ENCODE measurements around the gene AHNAK2.

The AHNAK2 gene

DNA sequence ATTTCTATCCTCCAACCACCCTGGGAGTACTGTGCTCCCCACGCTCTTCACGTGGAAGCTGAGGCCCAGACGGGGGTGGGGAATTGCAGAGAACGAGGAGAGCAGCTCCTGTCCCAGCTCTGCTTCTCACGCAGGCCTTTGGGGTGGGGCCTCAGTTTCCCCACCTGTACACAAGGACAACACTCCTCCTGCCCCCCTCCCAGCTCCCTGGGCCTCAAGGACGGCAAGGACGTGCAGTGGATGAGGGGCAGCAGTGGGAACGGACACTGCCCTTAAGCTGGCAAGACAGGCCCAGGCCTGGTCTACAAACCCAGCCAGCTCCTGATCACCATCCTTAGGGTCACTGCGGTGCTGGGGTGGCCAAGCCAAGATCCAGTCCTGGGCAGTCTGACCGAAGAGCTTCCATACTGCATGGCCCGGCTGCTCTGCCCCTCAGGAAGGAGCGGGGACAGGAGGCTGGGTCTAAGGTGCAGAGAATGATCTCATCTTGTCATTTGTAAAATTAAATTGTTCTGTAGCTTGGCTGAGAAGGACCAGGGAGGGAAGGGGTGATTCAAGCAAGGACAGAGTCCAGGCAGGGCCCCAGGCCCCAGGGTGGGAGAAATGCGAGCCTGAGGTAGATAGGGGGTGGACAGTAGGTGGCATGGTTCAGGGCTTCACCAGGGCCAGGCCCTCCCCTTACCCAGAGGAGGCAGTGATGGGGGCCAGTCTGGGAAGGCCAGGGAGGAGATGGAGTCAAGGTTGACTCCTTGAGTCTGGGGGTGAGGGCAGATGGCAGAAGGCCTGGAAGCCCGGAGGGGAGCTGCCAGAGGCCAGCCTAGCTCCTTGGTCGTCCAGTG is 6.1 kb upstream of the AHNAK2 start:
- no peak for FAIRE-seq

DNA sequence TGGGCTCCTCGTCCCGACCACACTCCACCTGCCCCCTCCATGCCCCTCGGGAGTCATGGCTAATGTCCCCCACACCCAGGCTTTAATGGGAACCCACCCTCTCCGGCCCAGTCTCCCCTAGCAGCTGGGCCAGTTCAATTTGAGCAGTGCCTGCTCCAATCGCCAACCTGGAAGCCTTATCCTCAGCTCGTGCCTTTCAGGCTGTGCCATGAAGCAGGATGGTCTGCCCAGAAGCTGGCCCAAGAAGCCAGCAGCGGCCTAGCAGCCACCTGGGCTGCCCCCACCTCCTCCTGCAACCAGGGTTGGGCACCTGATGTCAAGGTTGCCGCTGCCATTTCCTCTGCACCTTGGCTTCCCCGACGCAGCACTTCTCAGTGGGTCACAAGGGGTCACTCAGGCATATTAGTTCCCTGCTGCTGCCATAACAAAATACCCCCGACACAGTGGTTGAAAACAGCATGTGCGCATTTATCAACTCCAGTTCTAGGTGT is 5.1 kb upstream of the AHNAK2 start:
- FAIRE-seq: no peak

DNA sequence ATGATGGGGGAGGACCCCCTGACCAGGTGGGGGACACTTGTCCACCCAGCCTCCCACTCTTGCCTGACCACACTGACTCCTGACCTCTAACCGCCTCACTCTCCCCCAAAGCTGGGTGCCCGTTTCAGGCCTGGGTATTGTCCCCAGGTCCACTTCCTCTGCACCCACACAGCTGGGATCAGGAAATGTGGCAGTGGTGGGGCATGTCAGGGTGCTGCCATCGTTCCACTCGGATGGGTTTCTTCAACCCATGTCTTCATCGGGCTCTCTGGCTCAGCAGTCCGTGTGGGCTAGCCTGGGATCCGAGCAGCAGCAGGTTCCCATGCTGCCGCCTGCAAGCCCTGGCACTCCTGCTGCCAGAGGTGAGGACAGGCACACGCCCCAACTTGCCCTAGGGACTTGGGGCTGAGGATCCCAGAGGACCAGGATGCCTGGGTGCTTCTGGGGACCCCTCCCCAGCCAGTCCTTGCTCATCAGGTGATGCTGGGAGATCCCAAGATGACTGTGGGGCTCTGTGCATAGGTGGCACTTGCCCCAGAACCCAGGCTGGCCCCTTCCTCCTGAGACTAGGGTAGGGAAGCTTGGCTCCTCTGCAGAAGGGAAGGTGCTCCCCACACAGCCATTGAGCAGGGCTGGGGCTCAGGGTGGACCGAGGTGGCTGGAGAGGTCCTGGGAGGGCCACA is 4.5 kb upstream of the AHNAK2 start:
- FAIRE-seq: no peak

DNA sequence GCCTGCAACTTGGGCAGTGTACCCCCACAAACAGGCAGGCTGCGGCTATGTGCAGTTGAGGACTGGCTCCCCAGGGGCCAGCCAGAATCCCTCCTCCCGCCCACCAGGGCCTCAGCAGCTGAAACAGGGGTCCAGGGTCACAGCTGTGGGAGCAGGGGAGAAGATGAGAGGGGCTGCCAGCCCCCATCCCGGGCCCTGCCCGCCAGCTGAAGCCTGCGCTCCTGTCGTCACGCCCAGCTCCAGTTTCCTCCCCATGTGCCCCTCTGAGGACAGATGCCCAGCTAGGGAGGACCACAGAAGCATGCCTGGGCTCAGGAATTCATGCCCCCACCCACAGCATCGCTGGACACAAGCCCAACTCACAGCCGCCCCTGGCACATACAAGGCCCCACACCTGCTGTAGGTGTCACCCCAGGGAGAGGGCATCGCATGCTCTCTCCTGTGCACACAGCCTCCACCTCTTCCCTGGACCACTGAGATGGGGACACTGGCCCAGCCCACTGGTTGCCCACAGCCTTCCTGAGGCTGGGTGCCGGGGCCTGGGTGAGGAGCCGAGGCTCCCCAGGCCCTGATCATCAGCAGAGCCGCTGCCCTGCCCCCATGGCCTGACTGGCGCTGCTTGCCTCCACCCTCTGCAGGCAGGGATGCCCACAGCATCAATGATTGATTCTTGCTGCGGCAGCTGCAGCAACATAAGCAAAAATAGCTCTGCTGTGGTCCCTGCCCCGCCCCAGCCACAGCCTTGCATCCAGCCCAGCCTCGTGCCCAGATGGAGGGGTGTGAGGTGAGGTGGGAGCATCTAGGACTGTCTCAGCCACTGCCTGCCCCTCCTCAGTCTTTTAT is 3.7 kb upstream of the AHNAK2 start:
- FAIRE-seq: no peak

DNA sequence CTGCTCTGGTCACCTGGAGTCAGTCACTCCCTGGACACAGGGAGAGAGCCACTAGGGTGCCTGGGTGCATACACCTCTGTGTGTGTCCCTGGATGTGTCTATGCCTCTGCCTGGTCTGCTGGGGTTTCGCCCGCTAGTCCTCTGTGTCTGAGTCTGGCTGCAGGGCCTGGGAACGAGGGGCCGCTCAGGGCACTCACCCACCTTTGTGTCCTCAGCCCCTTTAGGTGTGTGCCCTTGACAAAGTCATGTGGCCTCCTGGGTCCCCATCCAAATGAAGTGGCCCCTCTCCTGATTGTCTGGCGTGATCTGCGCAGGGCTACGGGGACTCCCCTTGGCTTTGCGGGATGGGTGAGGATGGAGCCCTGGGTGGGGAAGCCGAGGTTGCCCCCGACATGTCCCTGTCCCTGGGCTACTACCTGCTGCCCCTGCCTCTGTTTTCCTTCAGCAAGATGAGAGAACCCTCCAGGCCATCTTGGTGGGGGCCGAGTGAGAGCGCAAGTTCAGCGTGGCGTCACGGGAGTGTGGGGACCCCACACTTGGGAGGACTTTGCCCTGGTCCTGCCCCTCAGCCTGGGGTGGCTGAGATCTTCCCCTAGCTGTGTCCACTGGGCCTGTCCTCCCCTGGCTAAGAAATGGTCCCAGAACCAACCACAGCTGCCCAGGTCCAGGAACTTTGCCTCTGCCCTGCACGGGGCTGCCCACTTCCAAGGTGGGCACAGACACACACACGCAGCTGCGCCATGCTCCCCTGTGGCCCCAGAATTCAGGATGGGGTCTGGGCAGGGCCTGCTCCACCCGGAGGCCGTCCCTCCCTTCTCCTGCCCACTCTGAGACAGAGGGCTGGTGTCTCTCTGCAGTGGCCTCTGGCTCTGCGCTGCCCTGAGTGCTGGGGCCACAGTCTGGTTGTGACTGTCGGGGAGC is 2.7 kb upstream of the AHNAK2 start:
- FAIRE-seq: no peak

DNA sequence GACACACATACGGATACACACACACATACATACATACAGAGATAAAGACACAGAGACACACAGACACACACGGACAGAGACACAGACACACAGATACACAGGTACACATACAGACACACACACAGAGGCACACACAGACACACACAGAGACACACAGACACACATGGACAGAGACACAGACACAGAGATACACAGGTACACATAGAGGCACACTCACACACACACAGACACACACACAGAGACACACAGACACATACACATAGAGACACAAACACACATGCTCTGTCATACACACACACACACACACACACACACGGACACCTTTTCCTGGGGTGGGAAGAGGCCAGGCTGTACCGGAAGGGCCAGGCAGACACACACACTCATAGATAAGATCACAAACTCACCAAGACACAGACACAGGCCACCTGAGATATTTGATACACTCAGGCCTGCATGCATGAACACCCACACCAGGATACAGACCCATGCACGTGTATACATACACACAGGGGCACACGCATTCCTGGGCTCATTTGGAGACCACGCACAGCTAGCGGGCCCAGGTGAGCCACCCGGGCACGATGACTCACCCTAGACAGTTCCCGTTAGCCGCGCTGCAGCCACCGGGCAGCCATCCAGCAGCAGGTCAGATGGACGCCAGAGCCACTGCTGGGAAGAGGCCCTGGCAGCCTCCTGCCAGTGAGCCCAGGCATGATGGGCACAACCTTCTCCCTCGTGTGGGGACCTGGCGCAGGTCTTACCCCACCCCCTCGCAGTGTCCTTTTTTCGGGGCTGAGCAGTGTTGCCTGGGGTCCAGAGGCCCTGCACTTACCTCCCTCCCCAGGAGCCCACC is 1.8 kb upstream of the AHNAK2 start:
- FAIRE-seq: no peak

DNA sequence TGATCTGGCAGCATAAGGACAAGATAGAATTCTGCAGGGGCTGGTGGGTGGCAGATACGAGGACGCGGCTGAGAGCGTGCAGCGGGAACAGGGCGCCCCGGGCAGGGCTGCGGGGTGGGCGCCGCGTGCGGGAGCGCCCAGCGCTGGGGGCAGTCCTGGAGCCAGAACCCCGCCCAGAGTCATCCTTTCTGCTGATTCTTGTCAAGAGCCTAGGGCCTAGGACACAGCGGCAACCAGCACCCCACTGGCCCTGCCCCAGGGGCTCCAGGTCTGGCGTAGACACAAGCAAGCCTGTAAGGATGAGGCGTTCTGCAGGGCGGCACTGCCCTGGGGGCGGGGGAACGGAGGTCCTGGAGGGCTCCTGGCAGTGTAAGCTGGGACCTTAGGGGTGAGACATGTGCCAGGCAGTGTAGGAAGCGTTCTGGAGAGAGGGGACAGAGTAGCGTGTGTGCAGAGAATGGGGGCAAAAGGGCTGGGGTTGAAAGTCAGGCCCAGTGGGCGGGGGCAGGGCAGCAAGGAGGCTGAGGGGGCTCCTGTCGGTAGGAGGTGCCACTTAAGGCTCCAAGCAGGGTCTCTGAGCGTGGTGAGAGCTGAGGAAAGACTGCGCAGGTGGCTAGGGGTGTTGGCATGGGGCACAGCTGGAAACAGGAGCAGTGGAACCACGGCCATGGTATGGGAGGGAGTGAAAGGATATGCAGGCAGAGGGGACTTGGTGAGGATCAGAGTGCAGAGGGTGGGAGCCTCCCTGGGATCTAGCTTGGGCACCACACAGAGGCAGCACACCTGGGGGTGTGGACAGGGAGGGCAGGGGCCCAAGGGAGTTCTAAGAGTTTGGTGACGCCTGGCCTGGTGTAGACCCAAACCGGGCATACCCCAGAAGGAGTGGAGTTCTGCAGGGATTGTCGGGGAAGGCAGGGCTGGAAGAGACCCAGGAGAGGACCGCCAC is 845 bp upstream of the AHNAK2 start:
- FAIRE-seq: no peak

DNA sequence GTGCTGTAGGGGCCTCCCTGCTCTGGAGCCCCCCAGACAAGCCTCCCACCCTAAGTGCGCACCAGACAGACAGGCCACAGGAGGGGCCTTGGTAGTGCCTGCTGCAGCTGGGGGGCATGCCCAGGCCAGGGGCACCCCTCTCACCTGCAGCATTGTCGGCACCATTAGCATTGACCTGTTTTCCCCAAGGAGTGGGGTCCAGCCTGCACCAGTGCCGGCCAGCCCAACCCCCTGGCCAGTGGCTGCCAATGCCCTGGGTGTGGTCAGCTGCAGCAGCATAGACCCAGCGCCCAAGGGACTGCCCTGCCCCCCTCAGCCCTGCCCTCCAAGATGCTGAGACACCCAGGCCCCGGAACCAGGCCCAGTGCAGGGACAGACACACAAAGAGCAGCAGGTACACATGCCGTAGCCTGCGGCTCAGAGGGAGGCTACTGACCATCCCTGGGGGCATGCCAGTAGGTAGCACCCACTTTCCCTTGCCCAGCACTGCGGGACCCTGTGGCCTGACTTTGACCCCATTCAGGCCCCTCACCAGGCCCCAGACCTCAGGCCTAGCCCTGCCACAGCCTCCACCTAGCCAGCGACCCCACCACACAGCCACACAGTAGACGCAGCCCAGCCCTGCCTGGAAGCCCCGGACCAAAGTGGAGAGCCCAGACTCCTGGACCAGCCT is 1.0 kb downstream of the AHNAK2 start:
- FAIRE-seq: no peak

DNA sequence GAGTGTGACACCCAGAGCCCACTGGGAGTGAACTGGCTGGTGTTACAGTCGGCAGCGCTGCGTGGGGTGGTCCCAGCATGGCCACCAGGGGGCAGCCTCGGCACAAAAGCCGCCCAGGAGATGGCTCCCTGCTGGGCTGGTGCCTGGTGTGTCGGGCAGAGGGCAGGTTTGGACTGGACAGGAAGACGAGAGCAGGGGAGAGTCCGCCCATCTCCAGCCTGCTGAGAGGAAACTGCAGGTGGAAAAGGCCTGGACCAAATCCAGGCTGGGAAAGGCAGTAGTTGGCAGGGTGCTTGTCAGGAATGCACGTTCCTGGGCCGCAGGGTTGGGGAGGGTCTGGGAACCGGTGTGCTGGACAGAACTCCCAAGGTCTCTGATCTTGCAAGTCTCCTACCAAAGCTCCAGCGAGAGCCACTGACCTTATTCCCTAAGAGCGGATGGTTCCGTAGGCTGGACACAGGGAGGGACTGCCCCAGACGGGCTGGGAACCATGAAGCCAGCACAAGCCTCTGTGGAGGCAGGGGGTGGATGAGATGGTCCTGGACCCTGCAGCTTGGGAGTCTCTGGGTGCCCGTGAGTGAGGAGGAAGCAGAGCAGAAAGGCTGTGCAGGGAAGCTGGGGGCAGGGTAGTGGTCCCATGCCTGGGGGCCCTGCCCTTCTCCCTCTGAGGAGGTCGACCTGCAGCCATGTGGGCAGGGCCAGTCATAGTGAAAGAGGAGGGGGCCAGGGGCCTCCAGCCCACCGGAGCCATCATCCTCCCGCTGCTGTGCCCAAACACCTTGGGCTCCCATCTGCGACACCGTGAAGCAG is 1.8 kb downstream of the AHNAK2 start:
- FAIRE-seq: no peak

DNA sequence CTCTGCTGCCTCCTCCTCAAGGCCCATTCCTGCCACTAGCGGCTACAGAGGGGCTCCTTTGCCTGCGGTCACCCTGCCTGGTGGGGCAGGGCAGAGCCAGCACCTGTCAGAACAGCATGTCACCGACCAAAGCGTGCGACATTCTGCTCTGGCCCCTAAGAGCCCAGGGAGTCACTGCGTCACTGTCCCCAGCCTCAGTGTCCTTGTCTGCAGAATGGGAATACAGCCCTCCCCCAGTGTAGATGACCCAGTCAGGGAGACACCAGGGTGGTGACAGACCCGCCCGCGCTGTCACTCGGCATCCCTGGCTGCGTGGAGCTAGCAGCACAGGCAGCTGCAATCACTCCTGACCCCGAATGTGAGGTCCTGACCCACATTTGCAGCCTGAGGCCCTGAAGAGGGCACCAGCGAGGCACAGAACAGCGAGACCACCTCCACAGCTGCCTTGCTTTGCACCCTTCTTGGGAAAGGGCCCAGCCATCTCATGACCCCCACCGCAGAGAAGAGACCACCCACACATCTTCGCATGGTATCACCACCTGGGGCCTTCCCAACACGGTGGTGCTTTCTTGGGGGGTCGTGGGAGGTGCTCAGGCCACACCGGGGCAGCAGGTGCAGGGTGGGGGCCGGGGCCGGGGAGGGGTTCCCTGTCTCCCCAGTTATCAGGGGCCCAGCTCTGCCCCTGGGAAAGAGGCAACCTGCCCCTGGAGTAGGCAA is 2.5 kb downstream of the AHNAK2 start:
- FAIRE-seq: no peak

DNA sequence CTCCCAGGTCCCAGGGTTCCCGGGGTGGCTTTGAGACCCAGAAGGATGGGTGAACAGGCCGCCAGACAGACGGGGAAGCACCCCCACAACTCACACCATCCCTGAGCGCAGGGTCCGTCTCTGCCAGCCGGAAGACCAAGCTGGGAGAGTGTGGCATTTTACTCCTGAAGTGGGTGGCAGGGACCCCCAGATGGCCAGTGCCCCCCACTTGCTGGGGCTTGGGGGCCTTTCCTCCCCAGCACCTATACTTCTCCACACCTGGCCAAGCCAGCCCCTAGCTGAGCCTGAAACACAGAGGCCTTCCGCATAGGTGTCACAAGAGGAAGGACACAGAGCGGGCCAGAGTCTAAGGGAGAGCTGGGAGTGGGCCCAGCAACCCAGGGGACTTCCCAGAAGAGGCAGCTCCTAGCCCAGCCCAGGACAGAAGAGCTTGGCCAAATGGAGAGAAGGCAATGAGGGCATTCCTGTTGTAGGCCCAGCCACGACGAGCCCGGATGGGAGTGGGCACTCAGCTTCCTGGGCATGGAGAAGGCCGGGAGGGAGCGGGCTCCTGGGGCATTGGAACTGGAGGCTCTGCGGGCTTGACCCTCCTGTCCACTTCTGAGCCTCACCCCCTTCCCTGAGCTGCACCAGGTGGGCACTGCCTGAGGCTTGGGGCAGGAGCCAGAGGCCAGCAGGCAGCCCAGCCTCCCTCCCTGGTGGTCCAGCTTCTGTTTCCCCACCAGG is 3.3 kb downstream of the AHNAK2 start:
- FAIRE-seq: no peak

DNA sequence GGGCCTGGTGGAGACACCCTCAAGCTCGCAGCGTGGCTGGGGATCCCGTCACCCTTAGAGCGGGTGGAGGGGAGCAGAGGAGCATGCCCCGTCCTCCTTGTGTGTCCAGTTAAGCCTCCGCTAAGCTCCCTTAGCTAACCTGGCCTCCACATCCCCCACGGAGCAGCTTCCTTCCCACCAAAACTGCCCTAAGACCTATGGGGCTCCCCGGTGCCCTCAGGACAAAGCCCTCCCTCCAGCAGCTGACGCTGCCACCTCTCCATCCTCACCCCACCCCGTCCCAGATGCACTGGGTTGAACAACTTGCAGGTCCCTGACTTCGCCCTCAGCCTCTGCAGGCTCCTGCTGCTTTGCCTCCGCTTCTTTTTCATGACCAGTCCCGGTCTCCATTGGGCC is 4.0 kb downstream of the AHNAK2 start:
- FAIRE-seq: no peak

DNA sequence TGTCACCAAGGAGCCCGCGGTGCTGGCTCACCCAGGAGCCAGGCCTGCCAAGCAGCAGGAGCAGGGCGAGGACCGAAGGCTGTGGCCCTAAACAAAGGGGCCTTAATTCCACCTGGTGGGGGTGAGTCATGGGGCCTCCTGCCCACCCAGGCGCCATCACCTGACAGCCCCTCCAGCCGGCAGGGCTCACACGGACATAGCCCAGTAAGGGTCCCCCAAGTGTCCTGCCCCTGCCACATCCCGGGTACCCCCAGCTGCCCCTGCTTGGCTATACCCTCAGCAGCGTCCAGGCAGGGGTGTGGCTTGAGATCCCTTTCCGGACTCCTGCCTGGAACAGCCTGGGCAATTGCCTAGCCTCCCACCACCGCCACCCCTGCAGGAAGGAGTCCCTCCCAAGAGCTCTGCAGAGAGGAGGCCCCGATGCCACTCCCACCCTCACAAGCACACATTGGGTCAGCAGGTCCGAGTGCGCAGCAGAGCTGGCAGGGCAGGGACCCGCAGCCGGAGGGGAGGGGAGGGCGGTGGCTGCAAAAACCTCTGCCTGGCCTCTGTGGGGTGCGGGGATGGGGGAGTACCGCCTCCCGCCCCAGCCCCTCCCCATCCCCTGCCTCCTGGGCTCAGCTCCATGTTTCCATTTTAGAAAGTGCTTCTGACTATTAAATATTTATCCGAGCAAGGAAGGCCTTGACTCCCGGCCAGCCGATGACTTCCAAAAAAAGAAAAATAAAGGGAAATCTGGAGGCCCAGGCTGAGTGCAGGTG is 4.6 kb downstream of the AHNAK2 start:
- no peak for FAIRE-seq

DNA sequence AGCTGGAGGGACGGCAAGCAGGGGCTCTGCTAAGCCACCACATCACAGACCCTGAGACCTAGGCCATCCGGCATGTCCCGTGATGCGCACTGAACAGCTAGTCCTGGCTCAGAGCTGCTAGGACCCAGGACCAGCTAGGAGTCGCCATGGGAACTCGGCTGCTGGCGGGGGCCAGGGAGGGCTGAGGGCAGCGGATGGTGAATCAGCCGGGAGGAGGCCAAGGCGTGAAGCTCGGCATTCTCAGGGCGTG is 5.1 kb downstream of the AHNAK2 start:
- FAIRE-seq: no peak

DNA sequence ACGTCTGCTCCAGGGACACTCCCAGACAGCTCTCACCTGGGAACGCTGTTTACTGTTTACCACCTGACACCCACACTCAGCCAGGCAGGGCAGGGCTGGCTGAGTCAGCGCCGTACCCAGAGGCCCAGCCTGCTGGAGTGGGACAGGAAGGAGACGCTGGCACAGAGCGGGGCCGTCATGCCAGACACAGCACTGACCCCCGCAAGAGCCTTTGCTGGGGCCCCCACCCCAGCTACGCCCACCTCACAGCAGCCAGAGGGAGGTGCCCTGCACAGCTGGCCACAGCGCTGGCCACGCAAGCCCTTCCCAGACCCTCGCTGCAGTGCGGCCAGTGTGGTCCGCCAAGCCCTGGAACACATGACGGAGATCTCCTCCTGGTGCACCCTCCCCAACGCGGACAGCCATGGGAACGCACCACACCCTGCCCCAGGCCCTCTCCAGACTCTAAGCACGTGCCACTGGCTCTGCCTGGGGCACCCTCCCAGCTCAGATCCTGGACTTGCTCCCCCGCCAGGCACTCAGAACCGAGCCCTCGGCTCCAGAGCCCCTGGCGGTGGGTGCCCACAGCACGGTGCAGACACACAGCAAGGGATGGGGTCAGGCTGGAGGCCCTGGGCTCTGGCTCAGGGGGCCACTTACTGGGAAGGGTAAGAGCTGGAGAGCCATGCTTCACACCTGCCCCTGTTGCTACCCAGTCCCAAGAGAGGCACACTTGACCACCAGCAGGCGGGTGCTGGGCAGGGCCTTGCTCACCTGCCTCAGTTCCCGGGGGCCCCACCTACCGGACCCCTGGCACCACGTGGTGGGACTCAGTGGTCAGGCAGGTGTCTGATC is 5.7 kb downstream of the AHNAK2 start:
- no peak for FAIRE-seq

Data from colon (tissue), 2 donors.